DND-41 (cell line): Measurements from ENCODE around the gene KRT79.

Experiments used
- CTCF ChIP-seq: IDR thresholded peaks from 2 replicates; pipeline ENCODE4 v1.5.1; 2012; ENCODE audit warnings: borderline replicate concordance, low read length, moderate library complexity, mild to moderate bottlenecking; ENCODE audit not compliant: poor library complexity, severe bottlenecking; ENCODE audit errors: extremely low read depth
- EZH2 ChIP-seq: IDR thresholded peaks from 3 replicates; pipeline ENCODE4 v1.6.1; 2012; ENCODE audit warnings: borderline replicate concordance, low read depth, mild to moderate bottlenecking, moderate library complexity, low read length, inconsistent platforms; ENCODE audit not compliant: severe bottlenecking

- no peak for TF ChIP-seq CTCF
- no peak for TF ChIP-seq EZH2
Observed at GRCh38 chr12:52834727-52835001, 553 bp upstream of the KRT79 start.
